Neural crest cell (in vitro differentiated cells): ENCODE results near the gene DIS3L2. TPM values are rescaled to one million over a fixed set of nuclear protein-coding genes. Genes with fewer than 3 reads are reported as not detected.

Experiments used
- DNase-seq: peaks from one replicate; pipeline ENCODE4 v3.0.0; 2021; ENCODE audit warnings: low read depth, mixed read lengths, low spot score
- H3K27ac Mint-ChIP-seq: one replicate; pipeline ENCODE4 v1.8.0; 2021; ENCODE audit warnings: mild to moderate bottlenecking, mixed read lengths; ENCODE audit not compliant: unreplicated experiment
- H3K27me3 Mint-ChIP-seq: 2 replicates; pipeline ENCODE4 v1.8.0; 2021; ENCODE audit warnings: low read depth, mild to moderate bottlenecking, mixed read lengths
- H3K36me3 Mint-ChIP-seq: 2 replicates; pipeline ENCODE4 v1.8.0; 2021; ENCODE audit warnings: low read depth, mild to moderate bottlenecking, mixed read lengths
- H3K4me1 Mint-ChIP-seq: 2 replicates; pipeline ENCODE4 v1.8.0; 2021; ENCODE audit warnings: mixed read lengths
- H3K4me3 Mint-ChIP-seq: one replicate; pipeline ENCODE4 v1.8.0; 2021; ENCODE audit warnings: mild to moderate bottlenecking, mixed read lengths
- H3K9me3 Mint-ChIP-seq: 2 replicates; pipeline ENCODE4 v1.8.0; 2021; ENCODE audit warnings: mixed read lengths
- CTCF ChIP-seq: fragments of 200-600 bp; sonication (generic); conservative IDR thresholded peaks from 2 replicates; pipeline ENCODE4 v1.5.0; 2021; ENCODE audit warnings: antibody characterized with exemption, mild to moderate bottlenecking
- total RNA-seq: library from RNA; stranded (reverse); gene quantifications from 2 replicates; pipeline ENCODE4 v1.2.1, GENCODE V29; 2021

The DIS3L2 gene
- total RNA-seq, 1 donor from 2014 or later, result 51.9 TPM

DNA sequence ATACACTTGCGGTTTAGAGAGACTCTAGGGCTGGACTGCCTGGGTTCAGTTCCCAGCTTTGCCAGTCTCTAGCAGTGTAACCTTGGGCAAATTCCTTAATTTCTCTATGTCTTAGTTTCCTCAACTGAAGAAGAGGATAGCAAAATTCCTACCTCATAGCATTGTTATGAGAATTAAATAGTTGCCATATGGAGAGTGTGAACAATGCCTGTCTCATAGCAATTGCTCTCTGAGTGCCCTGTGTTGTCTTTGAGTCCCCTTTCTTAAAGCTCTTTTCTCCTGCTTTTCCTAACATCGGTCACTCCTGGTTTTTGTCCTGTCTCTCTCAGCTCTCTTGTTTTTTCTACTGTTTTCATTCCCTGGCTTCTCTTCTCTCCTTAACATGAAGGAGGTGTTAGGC is 300.3 kb downstream of the DIS3L2 start:
- Mint-ChIP-seq H3K9me3 (no peaks in the 10 kb centered on the region), H3K27me3 (no peaks in the 10 kb centered on the region), H3K36me3 (peaks cover 21% of the 10 kb centered on the region), H3K4me3 (no peak overlapping the region), H3K27ac (no peak overlapping the region), H3K4me1 (peaks cover 62% of the 10 kb centered on the region)
- no peak for DNase-seq
- no peak for TF ChIP-seq CTCF

GRCh38 chr2:232263295-232263694 is 301.8 kb downstream of the DIS3L2 start:
- DNase-seq, result no peak
- no peaks in the 10 kb centered on the region for H3K27me3 Mint-ChIP-seq
- peaks cover 63% of the 10 kb centered on the region for H3K4me1 Mint-ChIP-seq
- no peak overlapping the region for H3K4me3 Mint-ChIP-seq
- no peak for TF ChIP-seq CTCF
- peaks cover 21% of the 10 kb centered on the region for H3K36me3 Mint-ChIP-seq
- H3K27ac Mint-ChIP-seq, result peak overlapping the region; percentile 63
- H3K9me3 Mint-ChIP-seq, result no peaks in the 10 kb centered on the region

GRCh38 chr2:232264081-232264480 is 302.6 kb downstream of the DIS3L2 start:
- TF ChIP-seq CTCF, result no peak
- H3K27ac Mint-ChIP-seq, result peak overlapping the region; percentile 73

GRCh38 chr2:232265329-232265728 is 303.8 kb downstream of the DIS3L2 start:
- TF ChIP-seq CTCF, result no peak
- H3K36me3 Mint-ChIP-seq, result peaks cover 21% of the 10 kb centered on the region
- no peak for DNase-seq
- H3K9me3 Mint-ChIP-seq, result no peaks in the 10 kb centered on the region
- no peaks in the 10 kb centered on the region for H3K27me3 Mint-ChIP-seq
- H3K27ac Mint-ChIP-seq, result peak overlapping the region; percentile 83
- H3K4me1 Mint-ChIP-seq, result peaks cover 59% of the 10 kb centered on the region
- peak overlapping the region; percentile 10 for H3K4me3 Mint-ChIP-seq

More at GRCh38 chr2:232264081-232264480, 302.6 kb downstream of the DIS3L2 start:
- Mint-ChIP-seq H3K4me1 (peaks cover 64% of the 10 kb centered on the region), H3K27me3 (no peaks in the 10 kb centered on the region), H3K4me3 (no peak overlapping the region), H3K9me3 (no peaks in the 10 kb centered on the region), H3K36me3 (peaks cover 21% of the 10 kb centered on the region)
- no peak for DNase-seq

- no peak overlapping the region for H3K27ac Mint-ChIP-seq
- no peak overlapping the region for H3K4me3 Mint-ChIP-seq
- peaks cover 2% of the 10 kb centered on the region for H3K9me3 Mint-ChIP-seq
- no peak for TF ChIP-seq CTCF
- peaks cover 64% of the 10 kb centered on the region for H3K4me1 Mint-ChIP-seq
- no peak for DNase-seq
- H3K36me3 Mint-ChIP-seq, result peaks cover 8% of the 10 kb centered on the region
- no peaks in the 10 kb centered on the region for H3K27me3 Mint-ChIP-seq
Measured at GRCh38 chr2:232268636-232269165, 307.2 kb downstream of the DIS3L2 start.
